OCI-LY7 (cell line): ENCODE results near the gene LRRC1. TPM values are rescaled to one million over a fixed set of nuclear protein-coding genes. Genes with fewer than 3 reads are reported as not detected.

Source experiments
- Bru-seq: library from RNA; stranded (reverse); fragments of 400-500 nt; gene quantifications from one replicate; lab custom pipeline; 2021; lab: Mats Ljungman, UMichigan
- BruChase-seq, 2 experiments: library from RNA; stranded (reverse); fragments of 400-500 nt; gene quantifications; one replicate each; lab custom pipeline; 2021; lab: Mats Ljungman, UMichigan
- BruUV-seq: library from RNA; stranded (reverse); fragments of 400-500 nt; replicated peaks from 2 replicates; lab custom pipeline; 2021; lab: Mats Ljungman, UMichigan
- CTCF ChIA-PET: fragments of 300-600 bp; sonication (Branson Sonifier 250); formaldehyde crosslinking; loops from one replicate; lab custom pipeline; 2022; ENCODE audit warnings: antibody characterized with exemption; ENCODE audit not compliant: unreplicated experiment; lab: Charles Lee
- POLR2A ChIA-PET: fragments of 300-600 bp; sonication (Branson Sonifier 250); formaldehyde crosslinking; loops from one replicate; lab custom pipeline; 2022; ENCODE audit warnings: antibody characterized with exemption; lab: Charles Lee
- DNase-seq: peaks from one replicate; pipeline ENCODE4 v3.0.0-alpha.2; 2015; ENCODE audit warnings: low spot score
- H2AFZ ChIP-seq: fragments of 200-600 bp; sonication (generic), shearing (Covaris generic); 2 replicates; pipeline ENCODE4 v1.6.1; 2014; ENCODE audit warnings: mild to moderate bottlenecking, antibody characterized with exemption, low read length, moderate library complexity
- H3K27ac ChIP-seq: fragments of 200-600 bp; sonication (generic); 2 replicates; pipeline ENCODE4 v1.5.1; 2014; ENCODE audit warnings: mixed run types, low read depth, mild to moderate bottlenecking, moderate library complexity, low read length, inconsistent platforms; ENCODE audit not compliant: poor library complexity, severe bottlenecking
- H3K36me3 ChIP-seq: fragments of 200-600 bp; sonication (generic); 2 replicates; pipeline ENCODE4 v1.6.1; 2014; ENCODE audit warnings: mild to moderate bottlenecking, antibody characterized with exemption, low read length, moderate library complexity, mixed read lengths; ENCODE audit not compliant: insufficient read depth
- H3K4me1 ChIP-seq: fragments of 200-600 bp; sonication (generic); 2 replicates; pipeline ENCODE4 v1.5.1; 2014; ENCODE audit warnings: mild to moderate bottlenecking, low read length; ENCODE audit not compliant: insufficient read depth, poor library complexity, severe bottlenecking
- H3K4me2 ChIP-seq: fragments of 200-600 bp; sonication (generic); 2 replicates; pipeline ENCODE4 v1.6.1; 2014; ENCODE audit warnings: mild to moderate bottlenecking, low read length
- H3K4me3 ChIP-seq: fragments of 200-600 bp; sonication (generic); 2 replicates; pipeline ENCODE4 v1.5.1; 2014; ENCODE audit warnings: mild to moderate bottlenecking, low read depth, low read length; ENCODE audit not compliant: poor library complexity, severe bottlenecking
- H3K79me2 ChIP-seq: fragments of 200-600 bp; sonication (generic); 2 replicates; pipeline ENCODE4 v1.6.1; 2016; ENCODE audit warnings: low read depth, mild to moderate bottlenecking, low read length, moderate library complexity, mixed read lengths; ENCODE audit not compliant: insufficient read depth
- H3K9me2 ChIP-seq: fragments of 200-600 bp; sonication (generic); 2 replicates; pipeline ENCODE4 v1.6.1; 2016; ENCODE audit warnings: mild to moderate bottlenecking, low read length, mixed read lengths; ENCODE audit not compliant: insufficient read depth
- H3K9me3 ChIP-seq: fragments of 200-600 bp; sonication (generic); 2 replicates; pipeline ENCODE4 v1.6.1; 2014; ENCODE audit warnings: mild to moderate bottlenecking, mixed run types, low read length, mixed read lengths
- H4K20me1 ChIP-seq: fragments of 200-600 bp; sonication (generic); 2 replicates; pipeline ENCODE4 v1.6.1; 2014; ENCODE audit warnings: mild to moderate bottlenecking, antibody characterized with exemption, low read length, moderate library complexity, mixed read lengths; ENCODE audit not compliant: insufficient read depth
- CTCF ChIP-seq: fragments of 200-600 bp; sonication (generic); conservative IDR thresholded peaks from 2 replicates; pipeline ENCODE4 v1.5.1; 2014; ENCODE audit warnings: mild to moderate bottlenecking, antibody characterized with exemption, low read length, moderate library complexity, mixed read lengths
- EZH2phosphoT487 ChIP-seq: fragments of 200-600 bp; sonication (generic); IDR thresholded peaks from 2 replicates; pipeline ENCODE4 v1.6.1; 2018; ENCODE audit warnings: low read depth, borderline replicate concordance, mild to moderate bottlenecking, mixed run types, antibody characterized with exemption, low read length, moderate library complexity, mixed read lengths
- intact Hi-C: fragments of 100-400 bp; cut with micrococcal nuclease; formaldehyde crosslinking; loops from one replicate; pipeline ENCODE4 v1.10.0; 2022; ENCODE audit not compliant: unreplicated experiment
- long read RNA-seq: library from polyadenylated mRNA; stranded (forward); transcript quantifications from one replicate; pipeline ENCODE4 v2.0.0, GENCODE V29; 2022
- total RNA-seq, 2 experiments: library from RNA; depleted of rRNA in 1 of 2; stranded (reverse); fragments of >200 nt in 1 of 2; shearing (Covaris generic) in 1 of 2; gene quantifications; 2 replicates each; pipeline ENCODE4 v1.2.3, GENCODE V29; 2014 to 2022

The LRRC1 gene
- total RNA-seq (2014; rRNA removed; shearing (Covaris generic)) (7.0 and 8.2 TPM in 2 replicates), total RNA-seq (2022) (6.6 and 8.4 TPM in 2 replicates), Bru-seq, nascent RNA (percentile 64 among the genes with signal in this experiment), BruChase-seq, experiment 1, labeled RNA remaining after a 6-hour chase (percentile 50 among the genes with signal in this experiment), BruChase-seq, experiment 2, labeled RNA remaining after a 2-hour chase (percentile 51 among the genes with signal in this experiment)
- long read RNA-seq, transcript LRRC1-202 (14 exons, 3,180 nt): major isoform, 17 of 30 reads
- long read RNA-seq, partial matches to known transcripts: 5 of 30 reads
- long read RNA-seq, other reads (novel, unspliced or antisense): 6 of 30 reads

- Histone ChIP-seq H3K27ac (peak within 1 kb of the TSS; percentile 70), H3K36me3 (no peaks in the 10 kb centered on the region), H3K79me2 (no peaks in the 10 kb centered on the region; the same call in 1 of the 2 replicates), H2AFZ (peak within 1 kb of the TSS; percentile 99), H3K9me3 (no peaks in the 10 kb centered on the region; the same call in 1 of the 2 replicates), H3K4me1 (peaks cover 24% of the 10 kb centered on the region), H3K4me2 (peak within 1 kb of the TSS; percentile 97), H4K20me1 (0 out of 2 replicates have a peak, but pooled peaks cover 3% of the 10 kb centered on the region), H3K9me2 (no peaks in the 10 kb centered on the region), H3K4me3 (peak within 1 kb of the TSS; percentile 84)
- CTCF ChIA-PET: no interaction called here
- intact Hi-C loops: loop anchor here (1.0 to 5.0 kb wide), 3 partner anchors 162 to 730 kb away; partner anchors contain the start of genes FBXO9 and GCLC
- TF ChIP-seq CTCF (no peak), EZH2phosphoT487 (no peak)
- peak; percentile 94 for DNase-seq
- POLR2A ChIA-PET: interaction anchor here (0.6 to 2.1 kb wide), 9 partner anchors 11 to 416 kb away, joined by 3 to 7 read pairs (median 4); no protein-coding TSS in a partner anchor
- BruUV-seq: no TSS peak
Observed at GRCh38 chr6:53794720-53795339, at the start of gene LRRC1. Gene LRRC1 (plus strand): TSS chr6:53795005. CDS start chr6:53795257, 252 bp downstream.

GRCh38 chr6:53746442-53747103, 48.2 kb upstream of the LRRC1 start:
- H3K4me2 ChIP-seq: no peak overlapping the region
- H3K36me3 ChIP-seq: no peaks in the 10 kb centered on the region
- intact Hi-C loops: no loop called here
- ChIA-PET POLR2A (no interaction called here), CTCF (no interaction called here)
- no TSS peak for BruUV-seq
- no peak overlapping the region for H2AFZ ChIP-seq
- H3K4me3 ChIP-seq: no peak overlapping the region
- no peaks in the 10 kb centered on the region for H3K9me3 ChIP-seq
- DNase-seq: no peak
- H3K79me2 ChIP-seq: no peaks in the 10 kb centered on the region
- H3K4me1 ChIP-seq: no peaks in the 10 kb centered on the region
- TF ChIP-seq CTCF: no peak
- no peak for TF ChIP-seq EZH2phosphoT487
- no peaks in the 10 kb centered on the region for H3K9me2 ChIP-seq
- no peaks in the 10 kb centered on the region for H4K20me1 ChIP-seq
- no peak overlapping the region for H3K27ac ChIP-seq
